GM06990 (cell line): ENCODE data around the gene TTLL13.

ENCODE experiments used
- DNase-seq: peaks from one replicate; pipeline ENCODE4 v3.0.0-alpha.2; 2011; ENCODE audit not compliant: insufficient read length; ENCODE audit errors: extremely low read depth
- H3K27me3 ChIP-seq: replicated peaks from 2 replicates; pipeline ENCODE4 v1.6.0; 2011; ENCODE audit warnings: low read length; ENCODE audit not compliant: control insufficient read depth, insufficient read depth
- H3K36me3 ChIP-seq: 2 replicates; pipeline ENCODE4 v1.5.1; 2011; ENCODE audit warnings: low read length; ENCODE audit not compliant: control insufficient read depth, insufficient read depth
- H3K4me3 ChIP-seq: replicated peaks from 2 replicates; pipeline ENCODE4 v1.5.1; 2011; ENCODE audit warnings: low read depth, mild to moderate bottlenecking, control low read depth, low read length
- CTCF ChIP-seq: IDR thresholded peaks from 2 replicates; pipeline ENCODE4 v1.5.1; 2011; ENCODE audit warnings: low read length, control low read depth, mild to moderate bottlenecking, inconsistent platforms; ENCODE audit not compliant: insufficient read depth, poor library complexity, severe bottlenecking

TTLL13 gene

DNA sequence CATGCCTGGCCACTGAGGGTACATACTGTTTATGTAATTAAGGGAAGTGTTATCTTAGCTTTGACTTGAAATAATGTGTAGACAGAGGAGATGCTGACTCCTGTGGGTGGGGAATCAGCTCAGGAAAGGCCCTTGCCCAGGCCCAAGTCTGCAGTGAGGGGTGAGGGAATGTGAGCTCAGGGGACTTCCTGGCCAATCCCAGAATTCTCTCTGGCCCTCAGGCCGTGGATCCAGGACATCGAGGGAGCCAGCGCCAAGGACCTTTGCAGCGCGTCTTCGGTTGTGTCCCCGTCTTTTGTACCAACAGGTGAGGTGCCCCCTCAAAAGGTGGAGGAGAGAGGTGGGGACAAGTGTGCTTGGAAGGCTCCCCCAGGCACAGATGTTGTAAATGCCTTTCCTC is 22.0 kb upstream of the TTLL13 start:
- peaks cover 43% of the 10 kb centered on the region for H3K36me3 ChIP-seq
- H3K4me3 ChIP-seq, result no peak overlapping the region
- no peak for DNase-seq
- no peak for TF ChIP-seq CTCF
- H3K27me3 ChIP-seq, result no peaks in the 10 kb centered on the region

DNA sequence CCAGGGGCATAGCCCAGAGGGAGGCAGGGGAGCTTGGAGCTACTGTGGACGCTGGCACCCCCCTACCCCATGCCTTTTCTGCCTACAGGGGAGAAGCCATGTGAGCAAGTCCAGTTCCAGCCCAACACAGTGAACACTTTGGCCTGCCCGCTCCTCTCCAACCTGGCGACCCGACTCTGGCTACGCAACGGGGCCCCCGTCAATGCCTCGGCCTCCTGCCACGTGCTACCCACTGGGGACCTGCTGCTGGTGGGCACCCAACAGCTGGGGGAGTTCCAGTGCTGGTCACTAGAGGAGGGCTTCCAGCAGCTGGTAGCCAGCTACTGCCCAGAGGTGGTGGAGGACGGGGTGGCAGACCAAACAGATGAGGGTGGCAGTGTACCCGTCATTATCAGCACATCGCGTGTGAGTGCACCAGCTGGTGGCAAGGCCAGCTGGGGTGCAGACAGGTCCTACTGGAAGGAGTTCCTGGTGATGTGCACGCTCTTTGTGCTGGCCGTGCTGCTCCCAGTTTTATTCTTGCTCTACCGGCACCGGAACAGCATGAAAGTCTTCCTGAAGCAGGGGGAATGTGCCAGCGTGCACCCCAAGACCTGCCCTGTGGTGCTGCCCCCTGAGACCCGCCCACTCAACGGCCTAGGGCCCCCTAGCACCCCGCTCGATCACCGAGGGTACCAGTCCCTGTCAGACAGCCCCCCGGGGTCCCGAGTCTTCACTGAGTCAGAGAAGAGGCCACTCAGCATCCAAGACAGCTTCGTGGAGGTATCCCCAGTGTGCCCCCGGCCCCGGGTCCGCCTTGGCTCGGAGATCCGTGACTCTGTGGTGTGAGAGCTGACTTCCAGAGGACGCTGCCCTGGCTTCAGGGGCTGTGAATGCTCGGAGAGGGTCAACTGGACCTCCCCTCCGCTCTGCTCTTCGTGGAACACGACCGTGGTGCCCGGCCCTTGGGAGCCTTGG is 21.3 kb upstream of the TTLL13 start:
- Histone ChIP-seq H3K36me3 (peaks cover 43% of the 10 kb centered on the region), H3K27me3 (no peaks in the 10 kb centered on the region), H3K4me3 (no peak overlapping the region)
- no peak for TF ChIP-seq CTCF
- no peak for DNase-seq

GRCh38 chr15:90228960-90229359 is 20.4 kb upstream of the TTLL13 start:
- Histone ChIP-seq H3K27me3 (no peaks in the 10 kb centered on the region), H3K36me3 (peaks cover 37% of the 10 kb centered on the region), H3K4me3 (no peak overlapping the region)
- TF ChIP-seq CTCF, result no peak
- no peak for DNase-seq

- no peak for DNase-seq
- Histone ChIP-seq H3K27me3 (no peaks in the 10 kb centered on the region), H3K4me3 (no peak overlapping the region), H3K36me3 (peaks cover 30% of the 10 kb centered on the region)
- no peak for TF ChIP-seq CTCF
Observed at GRCh38 chr15:90230071-90230494, 19.3 kb upstream of the TTLL13 start.

DNA sequence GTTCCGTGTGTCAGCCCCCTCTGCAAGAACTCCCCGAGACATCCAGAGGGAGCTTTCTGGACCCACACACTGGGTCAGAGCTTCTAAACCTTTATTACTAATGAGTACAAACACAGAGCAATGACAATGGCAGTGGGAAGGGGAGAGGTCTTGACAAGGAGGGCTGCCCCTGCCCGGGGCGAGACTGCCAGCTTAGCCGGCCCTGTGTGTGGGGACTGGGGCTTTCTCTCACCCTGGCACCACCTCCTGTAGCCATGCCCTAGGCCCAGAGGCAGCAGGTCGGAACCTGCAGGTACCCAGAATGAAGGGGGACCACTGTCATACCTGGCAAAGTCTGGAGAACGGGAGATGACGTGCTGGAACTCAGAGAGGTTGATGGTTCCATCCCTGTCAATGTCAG is 18.7 kb upstream of the TTLL13 start:
- no peak for TF ChIP-seq CTCF
- DNase-seq, result no peak
- no peaks in the 10 kb centered on the region for H3K27me3 ChIP-seq
- peak overlapping the region; percentile 12; the same call in 1 of the 2 replicates for H3K4me3 ChIP-seq
- peaks cover 26% of the 10 kb centered on the region for H3K36me3 ChIP-seq
